ENCODE data around the gene IGHMBP2.
"Not testable (repeated sequence)": the region's sequence is repeated elsewhere in the genome, so short reads cannot be mapped to it uniquely, and the experiment has no call there.

Gene IGHMBP2

GRCh38 chr11:68903288-68904247 lies at the start of gene IGHMBP2, which contains the start of gene MRPL21:
TSS of gene IGHMBP2 (plus strand) at chr11:68903891. CDS start at chr11:68903953, 62 bp downstream.
TSS of gene MRPL21 (minus strand) at chr11:68903832. CDS start at chr11:68903810, 22 bp downstream.
- DNase-seq (ENCODE audit: low read depth in 2 of 3, low spot score in 2 of 3): peak; percentile 75 to 91 (median 76)

GRCh38 chr11:68854273-68854958 lies 49.3 kb upstream of the IGHMBP2 start:
- no peak for DNase-seq (ENCODE audit: low read depth in 2 of 3, low spot score in 2 of 3)

- no peak for DNase-seq (ENCODE audit: low read depth in 2 of 3, low spot score in 2 of 3)
These were observed 48.3 kb upstream of the IGHMBP2 start for GRCh38 chr11:68855205-68855981.

- DNase-seq (ENCODE audit: low read depth in 2 of 3, low spot score in 2 of 3): not testable (repeated sequence)
These were observed 47.2 kb upstream of the IGHMBP2 start for GRCh38 chr11:68856425-68857030.

- DNase-seq (ENCODE audit: low read depth in 2 of 3, low spot score in 2 of 3): no peak
These were observed 46.6 kb upstream of the IGHMBP2 start for GRCh38 chr11:68857037-68857586.

- no peak for DNase-seq (ENCODE audit: low read depth in 2 of 3, low spot score in 2 of 3)
These were observed 44.6 kb upstream of the IGHMBP2 start for GRCh38 chr11:68859123-68859522.

GRCh38 chr11:68862421-68862820 lies 41.3 kb upstream of the IGHMBP2 start:
- no peak for DNase-seq (ENCODE audit: low read depth in 2 of 3, low spot score in 2 of 3)

- DNase-seq (ENCODE audit: low read depth in 2 of 3, low spot score in 2 of 3): no peak
These were observed 40.0 kb upstream of the IGHMBP2 start for GRCh38 chr11:68863553-68864265.

- no peak for DNase-seq (ENCODE audit: low read depth in 2 of 3, low spot score in 2 of 3)
These were observed 38.5 kb upstream of the IGHMBP2 start for GRCh38 chr11:68865241-68865640.

GRCh38 chr11:68867066-68867465 lies 36.6 kb upstream of the IGHMBP2 start:
- DNase-seq (ENCODE audit: low read depth in 2 of 3, low spot score in 2 of 3): no peak

- DNase-seq (ENCODE audit: low read depth in 2 of 3, low spot score in 2 of 3): no peak
These were observed 35.4 kb upstream of the IGHMBP2 start for GRCh38 chr11:68868221-68868835.

GRCh38 chr11:68870470-68870869 lies 33.2 kb upstream of the IGHMBP2 start:
- no peak for DNase-seq (ENCODE audit: low read depth in 2 of 3, low spot score in 2 of 3)

- DNase-seq (ENCODE audit: low read depth in 2 of 3, low spot score in 2 of 3): no peak
These were observed 31.3 kb upstream of the IGHMBP2 start for GRCh38 chr11:68872216-68873003.

- no peak for DNase-seq (ENCODE audit: low read depth in 2 of 3, low spot score in 2 of 3)
These were observed 25.7 kb upstream of the IGHMBP2 start for GRCh38 chr11:68878022-68878421.

- DNase-seq (ENCODE audit: low read depth in 2 of 3, low spot score in 2 of 3): no peak
These were observed 22.8 kb upstream of the IGHMBP2 start for GRCh38 chr11:68880851-68881250.

- DNase-seq (ENCODE audit: low read depth in 2 of 3, low spot score in 2 of 3): no peak
These were observed 22.4 kb upstream of the IGHMBP2 start for GRCh38 chr11:68881320-68881719.

- DNase-seq (ENCODE audit: low read depth in 2 of 3, low spot score in 2 of 3): no peak
These were observed 21.3 kb upstream of the IGHMBP2 start for GRCh38 chr11:68882391-68882790.

GRCh38 chr11:68884827-68885226 lies 18.9 kb upstream of the IGHMBP2 start:
- not testable (repeated sequence) for DNase-seq (ENCODE audit: low read depth in 2 of 3, low spot score in 2 of 3)
